Omental fat pad (tissue), 4 donors: ENCODE measurements around the gene SNAI1. TPM values are rescaled to one million over a fixed set of nuclear protein-coding genes. Genes with fewer than 3 reads are reported as not detected.
"Not testable (repeated sequence)": the region's sequence is repeated elsewhere in the genome, so short reads cannot be mapped to it uniquely, and the experiment has no call there.

Experiments
- ATAC-seq: fragments of 150-250 bp; one replicate; pipeline ENCODE4 v1.9.1; 2016; ENCODE audit warnings: mild to moderate bottlenecking, moderate library complexity; ENCODE audit not compliant: low FRiP score
- DNase-seq: peaks from one replicate; pipeline ENCODE4 v3.0.0-alpha.2; 2019; ENCODE audit warnings: low spot score
- total RNA-seq, 4 donors: library from RNA; depleted of rRNA; stranded (reverse); fragments of >200 nt; gene quantifications; one replicate each; pipeline ENCODE4 v1.1.0, GENCODE V29; 2016
- TF ChIP-seq, protein P1 (sequence below), 3 donors: fragments of 450-650 bp; IDR thresholded peaks; one replicate each; pipeline ENCODE4 v1.5.1; 2016 to 2017; ENCODE audit warnings: antibody characterized with exemption in 3 of 3, mild to moderate bottlenecking in 3 of 3, moderate library complexity in 2 of 3

Gene SNAI1
- total RNA-seq, 4 donors from 2014 or later = 3.3 to 23.8 (median 8.7) TPM

DNA sequence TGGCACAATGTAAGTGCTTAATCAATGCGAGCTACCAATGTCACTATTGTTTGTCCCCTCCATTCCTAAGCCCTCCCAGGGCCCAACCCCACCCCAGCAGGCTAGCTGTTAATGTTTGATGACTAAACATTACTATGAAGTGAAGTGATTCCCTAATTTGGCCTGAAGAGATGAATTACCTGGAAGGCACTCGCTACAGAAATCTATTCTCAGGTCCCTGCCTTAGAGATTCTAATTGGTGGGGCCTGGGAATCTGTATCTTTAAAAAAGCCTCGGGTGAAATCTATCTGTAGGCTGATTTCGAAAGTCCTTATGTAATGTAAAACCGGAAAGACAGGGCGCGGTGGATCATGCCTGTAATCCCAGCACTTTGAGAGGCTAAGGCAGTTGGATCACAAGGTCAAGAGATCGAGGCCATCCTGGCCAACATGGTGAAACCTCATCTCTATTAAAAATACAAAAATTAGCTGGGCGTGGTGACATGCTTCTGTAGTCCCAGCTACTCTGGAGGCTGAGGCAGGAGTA, 16.9 kb upstream of the SNAI1 start:
- ATAC-seq (no peak), DNase-seq (no peak)
- TF ChIP-seq, protein P1, sequence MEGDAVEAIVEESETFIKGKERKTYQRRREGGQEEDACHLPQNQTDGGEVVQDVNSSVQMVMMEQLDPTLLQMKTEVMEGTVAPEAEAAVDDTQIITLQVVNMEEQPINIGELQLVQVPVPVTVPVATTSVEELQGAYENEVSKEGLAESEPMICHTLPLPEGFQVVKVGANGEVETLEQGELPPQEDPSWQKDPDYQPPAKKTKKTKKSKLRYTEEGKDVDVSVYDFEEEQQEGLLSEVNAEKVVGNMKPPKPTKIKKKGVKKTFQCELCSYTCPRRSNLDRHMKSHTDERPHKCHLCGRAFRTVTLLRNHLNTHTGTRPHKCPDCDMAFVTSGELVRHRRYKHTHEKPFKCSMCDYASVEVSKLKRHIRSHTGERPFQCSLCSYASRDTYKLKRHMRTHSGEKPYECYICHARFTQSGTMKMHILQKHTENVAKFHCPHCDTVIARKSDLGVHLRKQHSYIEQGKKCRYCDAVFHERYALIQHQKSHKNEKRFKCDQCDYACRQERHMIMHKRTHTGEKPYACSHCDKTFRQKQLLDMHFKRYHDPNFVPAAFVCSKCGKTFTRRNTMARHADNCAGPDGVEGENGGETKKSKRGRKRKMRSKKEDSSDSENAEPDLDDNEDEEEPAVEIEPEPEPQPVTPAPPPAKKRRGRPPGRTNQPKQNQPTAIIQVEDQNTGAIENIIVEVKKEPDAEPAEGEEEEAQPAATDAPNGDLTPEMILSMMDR (IDR thresholded peaks at IDR 0.05) = no peak

DNA sequence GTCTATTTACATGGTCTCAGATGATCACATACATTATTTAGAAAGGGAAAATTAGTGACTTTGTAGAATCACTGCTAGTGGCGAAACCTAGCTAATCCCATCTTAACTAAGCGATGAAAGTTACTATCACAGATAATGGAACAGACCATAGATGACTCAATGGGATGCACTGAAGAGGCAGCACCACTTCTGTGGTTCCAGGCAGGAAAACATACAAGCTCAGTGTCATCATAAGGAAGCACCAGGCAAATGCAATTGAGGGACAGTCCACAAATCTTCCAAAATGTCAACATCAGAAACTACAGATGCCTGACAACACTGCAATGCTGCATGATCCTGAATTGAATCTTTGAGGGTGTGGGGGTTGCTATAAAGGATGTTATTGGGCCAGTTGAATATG, 15.9 kb upstream of the SNAI1 start:
- DNase-seq = no peak
- TF ChIP-seq, protein P1 (IDR thresholded peaks at IDR 0.05) = no peak
- ATAC-seq = no peak

DNA sequence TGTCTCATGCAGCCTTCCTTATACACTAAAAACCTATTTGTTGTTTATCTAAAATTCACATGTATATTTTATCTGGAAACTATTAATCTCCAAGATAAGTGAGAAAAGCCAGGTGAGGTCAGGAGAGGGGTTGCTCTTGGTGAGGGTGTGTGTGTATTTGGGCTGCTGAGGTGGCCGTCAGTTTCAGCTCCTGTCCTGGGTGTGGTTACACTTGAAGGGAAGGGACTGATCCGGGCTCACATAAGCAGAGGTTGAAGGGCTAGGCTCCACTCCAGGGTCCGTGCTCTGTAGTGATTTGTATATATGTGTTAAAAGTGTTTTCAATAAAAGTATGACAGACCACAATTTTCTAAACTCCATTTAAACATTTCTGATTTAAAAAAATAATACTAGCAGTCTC, 13.5 kb upstream of the SNAI1 start:
- ATAC-seq (no peak), DNase-seq (no peak)
- TF ChIP-seq, protein P1 (IDR thresholded peaks at IDR 0.05) = no peak

DNA sequence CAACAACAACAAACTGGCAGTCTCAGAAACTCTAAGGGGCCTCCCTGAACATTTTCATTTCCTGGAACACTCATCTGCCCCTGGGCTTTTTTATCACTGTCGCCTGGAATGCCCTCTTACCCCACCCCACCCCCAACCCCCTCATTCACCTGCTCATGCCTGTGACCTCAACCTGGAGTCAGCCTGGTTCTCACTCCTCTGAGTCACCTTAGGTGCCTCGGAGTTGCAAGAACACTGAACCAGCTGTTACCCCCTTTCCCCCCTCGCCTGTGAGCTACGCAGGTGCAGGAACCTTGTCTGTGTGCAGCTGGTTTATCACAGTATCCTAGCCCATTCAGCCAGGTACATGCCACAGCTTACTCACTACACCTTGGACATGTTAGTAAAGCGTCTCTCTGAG, 12.8 kb upstream of the SNAI1 start:
- DNase-seq = no peak
- TF ChIP-seq, protein P1 (IDR thresholded peaks at IDR 0.05) = no peak
- ATAC-seq = no peak

DNA sequence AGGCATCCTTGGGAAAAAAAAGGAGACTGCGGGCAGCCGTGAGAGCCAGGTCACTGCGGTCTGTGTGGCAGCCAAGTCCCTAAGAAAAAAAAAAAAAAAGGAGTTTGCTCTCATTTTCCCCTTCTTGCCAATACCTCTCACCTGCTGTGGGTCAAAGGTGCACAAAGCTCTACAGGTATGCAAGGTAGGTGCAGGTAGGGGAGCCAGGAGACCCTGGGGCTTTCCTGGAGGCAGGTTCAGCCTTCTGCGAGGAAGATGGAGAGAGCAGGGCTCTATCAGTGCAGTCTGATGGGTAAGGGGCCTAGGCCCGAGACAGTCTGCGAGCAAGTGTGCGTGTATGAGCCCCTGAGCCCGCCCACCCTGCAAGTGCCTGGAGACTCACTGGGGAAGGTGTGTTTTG, 12.3 kb upstream of the SNAI1 start:
- TF ChIP-seq, protein P1 (IDR thresholded peaks at IDR 0.05) = no peak
- DNase-seq (no peak), ATAC-seq (no peak)

DNA sequence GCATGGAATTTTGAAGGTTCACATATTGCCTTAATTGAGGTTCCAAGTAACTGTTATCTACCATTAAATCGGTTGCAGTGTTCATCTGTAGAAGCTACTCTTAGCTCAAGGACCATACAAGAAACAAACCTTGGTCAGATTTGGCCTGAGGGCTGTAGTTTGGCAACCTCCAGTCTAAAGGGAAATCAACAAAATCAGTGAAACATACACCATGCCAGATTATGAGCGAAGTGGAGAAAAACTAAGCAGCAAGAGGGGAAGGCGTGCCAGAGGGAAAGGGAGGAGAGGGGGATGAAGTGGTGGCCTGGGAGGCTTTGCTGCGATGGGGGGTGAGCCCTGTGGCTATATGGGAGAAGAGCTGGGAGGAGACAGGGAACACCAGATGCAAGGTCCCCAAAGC, 8.8 kb upstream of the SNAI1 start:
- TF ChIP-seq, protein P1 (IDR thresholded peaks at IDR 0.05) = no peak
- DNase-seq (no peak), ATAC-seq (no peak)

DNA sequence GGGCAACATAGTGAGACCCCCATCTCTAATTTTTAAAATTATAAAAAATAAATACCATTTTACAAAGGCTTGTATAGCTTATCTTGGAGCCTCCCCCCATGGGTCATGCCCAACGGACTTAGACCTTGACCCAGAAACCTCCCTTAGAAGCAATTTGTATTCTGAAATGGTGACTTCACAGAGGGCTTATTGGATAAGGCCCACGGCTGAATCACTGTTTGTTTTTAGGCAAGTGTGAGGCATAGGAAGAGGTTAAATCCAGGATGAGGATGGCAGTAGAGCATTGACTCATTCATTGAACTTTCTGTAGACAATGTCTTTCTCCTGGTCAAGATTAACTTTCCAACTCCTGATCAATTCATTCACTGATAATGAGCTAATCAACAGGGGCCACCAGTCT, 6.2 kb upstream of the SNAI1 start:
- TF ChIP-seq, protein P1 (IDR thresholded peaks at IDR 0.05) = no peak
- no peak for DNase-seq
- ATAC-seq = no peak

DNA sequence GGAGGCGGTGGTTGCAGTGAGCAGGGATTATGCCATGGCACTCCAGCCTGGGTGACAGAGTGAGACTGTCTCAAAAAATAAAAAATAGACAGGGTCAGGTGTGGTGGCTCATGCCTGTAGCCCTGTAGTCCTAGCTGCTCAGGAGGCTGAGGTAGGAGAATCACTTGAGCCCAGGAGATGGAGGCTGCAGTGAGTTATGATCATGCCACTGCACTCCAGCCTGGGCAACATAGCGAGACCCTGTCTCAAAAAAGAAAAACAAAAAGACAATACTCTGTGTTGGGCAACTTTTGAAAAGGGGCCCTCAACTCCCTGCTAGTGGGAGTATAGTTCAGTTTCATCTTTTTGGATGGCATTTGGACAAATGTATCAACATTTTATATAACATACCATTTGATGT, 5.0 kb upstream of the SNAI1 start:
- ATAC-seq, DNase-seq: not testable (repeated sequence)
